Measurements from ENCODE around the gene TSPAN33.

GRCh38 chr7:129170441-129171021 lies 26.0 kb downstream of the TSPAN33 start:
- TF ChIP-seq, protein P1, sequence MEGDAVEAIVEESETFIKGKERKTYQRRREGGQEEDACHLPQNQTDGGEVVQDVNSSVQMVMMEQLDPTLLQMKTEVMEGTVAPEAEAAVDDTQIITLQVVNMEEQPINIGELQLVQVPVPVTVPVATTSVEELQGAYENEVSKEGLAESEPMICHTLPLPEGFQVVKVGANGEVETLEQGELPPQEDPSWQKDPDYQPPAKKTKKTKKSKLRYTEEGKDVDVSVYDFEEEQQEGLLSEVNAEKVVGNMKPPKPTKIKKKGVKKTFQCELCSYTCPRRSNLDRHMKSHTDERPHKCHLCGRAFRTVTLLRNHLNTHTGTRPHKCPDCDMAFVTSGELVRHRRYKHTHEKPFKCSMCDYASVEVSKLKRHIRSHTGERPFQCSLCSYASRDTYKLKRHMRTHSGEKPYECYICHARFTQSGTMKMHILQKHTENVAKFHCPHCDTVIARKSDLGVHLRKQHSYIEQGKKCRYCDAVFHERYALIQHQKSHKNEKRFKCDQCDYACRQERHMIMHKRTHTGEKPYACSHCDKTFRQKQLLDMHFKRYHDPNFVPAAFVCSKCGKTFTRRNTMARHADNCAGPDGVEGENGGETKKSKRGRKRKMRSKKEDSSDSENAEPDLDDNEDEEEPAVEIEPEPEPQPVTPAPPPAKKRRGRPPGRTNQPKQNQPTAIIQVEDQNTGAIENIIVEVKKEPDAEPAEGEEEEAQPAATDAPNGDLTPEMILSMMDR (IDR thresholded peaks at IDR 0.05): no peak
- TF ChIP-seq POLR2A (IDR thresholded peaks at IDR 0.05): no peak
